HL-60 (cell line): ENCODE results near the gene PWWP2B.

Experiments used
- CTCF ChIP-seq: IDR thresholded peaks from one replicate; pipeline ENCODE4 v1.5.1; 2011; ENCODE audit warnings: low read length, control low read depth, inconsistent platforms; ENCODE audit not compliant: insufficient read depth
- POLR2AphosphoS5 ChIP-seq: IDR thresholded peaks from 2 replicates; pipeline ENCODE4 v1.6.1; 2012; ENCODE audit warnings: low read depth
- REST ChIP-seq: IDR thresholded peaks from 2 replicates; pipeline ENCODE4 v1.6.1; 2012; ENCODE audit warnings: low read depth; ENCODE audit not compliant: insufficient replicate concordance

- no peak for TF ChIP-seq CTCF
- TF ChIP-seq REST: no peak
- no peak for TF ChIP-seq POLR2AphosphoS5
Observed at GRCh38 chr10:132460071-132460470, 63.1 kb downstream of the PWWP2B start.
